Thoracic aorta (tissue), 2 donors: ENCODE data around the gene UCP3. TPM values are rescaled to one million over a fixed set of nuclear protein-coding genes. Genes with fewer than 3 reads are reported as not detected.

Source experiments
- ATAC-seq: fragments of 150-250 bp; one replicate; pipeline ENCODE4 v1.8.0; 2017; ENCODE audit warnings: low read depth; ENCODE audit not compliant: insufficient number of reproducible peaks, low FRiP score
- DNase-seq: peaks from one replicate; pipeline ENCODE4 v3.0.0-alpha.2; 2020; ENCODE audit warnings: low spot score
- H3K27ac ChIP-seq, 2 donors: fragments of 200-600 bp; sonication (generic); 1 replicate in 1 of 2; 2 replicates in 1 of 2; pipeline ENCODE4 v1.5.1; 2016; ENCODE audit warnings: mild to moderate bottlenecking in 2 of 2, moderate library complexity in 2 of 2
- H3K27me3 ChIP-seq: fragments of 200-600 bp; sonication (generic); replicated peaks from 2 replicates; pipeline ENCODE4 v1.6.0; 2016; ENCODE audit warnings: mild to moderate bottlenecking; ENCODE audit not compliant: insufficient read depth
- H3K36me3 ChIP-seq: fragments of 200-600 bp; sonication (generic); one replicate; pipeline ENCODE4 v1.5.1; 2016
- H3K4me1 ChIP-seq, 2 donors: fragments of 200-600 bp; sonication (generic); 1 replicate in 1 of 2; 2 replicates in 1 of 2; pipeline versions ENCODE4 v1.5.1 to v1.6.0; 2016; ENCODE audit warnings: low read depth in 2 of 2, mild to moderate bottlenecking in 1 of 2; ENCODE audit not compliant: control insufficient read depth in 1 of 2
- H3K4me3 ChIP-seq: fragments of 200-600 bp; sonication (generic); 2 replicates; pipeline ENCODE4 v1.5.1; 2016; ENCODE audit warnings: mild to moderate bottlenecking
- H3K9me3 ChIP-seq: fragments of 200-600 bp; sonication (generic); 2 replicates; pipeline ENCODE4 v1.5.1; 2016
- total RNA-seq, 2 donors: library from RNA; depleted of rRNA; stranded (reverse); fragments of >200 nt; gene quantifications; one replicate each; pipeline versions ENCODE4 v1.1.0 to v1.2.3, GENCODE V29; 2016
- TF ChIP-seq, protein P1 (sequence below): fragments of 200-600 bp; sonication (generic); IDR thresholded peaks from one replicate; pipeline ENCODE4 v1.5.1; 2019; ENCODE audit warnings: antibody characterized with exemption

The UCP3 gene
- total RNA-seq, 2 donors from 2014 or later: 0.14 to 13.9 TPM

DNA sequence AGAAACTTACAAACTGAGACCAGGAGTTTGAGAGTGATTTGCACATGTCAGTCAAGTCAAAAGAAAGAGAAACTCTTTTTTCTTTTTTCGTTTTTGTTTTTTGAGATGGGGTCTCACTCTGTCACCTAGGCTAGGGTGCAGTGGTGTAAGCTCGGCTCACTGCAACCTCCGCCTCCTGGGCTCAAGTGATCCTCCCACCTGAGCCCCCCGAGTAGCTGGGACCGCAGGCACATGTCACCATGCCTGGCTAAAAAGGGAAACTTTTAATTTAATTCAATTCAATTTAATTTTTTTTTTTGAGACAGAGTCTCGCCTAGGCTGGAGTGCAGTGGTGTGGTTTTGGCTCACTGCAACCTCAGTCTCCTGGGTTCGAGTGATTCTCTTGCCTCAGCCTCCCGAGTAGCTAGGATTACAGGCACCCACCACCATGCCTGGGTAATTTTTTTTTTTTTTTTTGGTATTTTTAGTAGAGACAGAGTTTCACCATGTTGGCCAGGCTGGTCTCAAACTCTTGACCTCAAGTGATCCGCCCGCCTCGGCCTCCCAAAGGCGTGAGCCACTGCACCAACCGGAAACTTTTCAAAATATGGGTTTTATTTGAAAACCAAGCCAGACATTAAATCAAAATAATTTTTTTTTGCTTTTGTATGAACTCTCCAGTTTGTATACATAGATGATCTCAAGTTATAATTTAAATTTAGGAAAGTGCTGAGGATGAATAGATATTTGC, 9.9 kb downstream of the UCP3 start:
- TF ChIP-seq, protein P1, sequence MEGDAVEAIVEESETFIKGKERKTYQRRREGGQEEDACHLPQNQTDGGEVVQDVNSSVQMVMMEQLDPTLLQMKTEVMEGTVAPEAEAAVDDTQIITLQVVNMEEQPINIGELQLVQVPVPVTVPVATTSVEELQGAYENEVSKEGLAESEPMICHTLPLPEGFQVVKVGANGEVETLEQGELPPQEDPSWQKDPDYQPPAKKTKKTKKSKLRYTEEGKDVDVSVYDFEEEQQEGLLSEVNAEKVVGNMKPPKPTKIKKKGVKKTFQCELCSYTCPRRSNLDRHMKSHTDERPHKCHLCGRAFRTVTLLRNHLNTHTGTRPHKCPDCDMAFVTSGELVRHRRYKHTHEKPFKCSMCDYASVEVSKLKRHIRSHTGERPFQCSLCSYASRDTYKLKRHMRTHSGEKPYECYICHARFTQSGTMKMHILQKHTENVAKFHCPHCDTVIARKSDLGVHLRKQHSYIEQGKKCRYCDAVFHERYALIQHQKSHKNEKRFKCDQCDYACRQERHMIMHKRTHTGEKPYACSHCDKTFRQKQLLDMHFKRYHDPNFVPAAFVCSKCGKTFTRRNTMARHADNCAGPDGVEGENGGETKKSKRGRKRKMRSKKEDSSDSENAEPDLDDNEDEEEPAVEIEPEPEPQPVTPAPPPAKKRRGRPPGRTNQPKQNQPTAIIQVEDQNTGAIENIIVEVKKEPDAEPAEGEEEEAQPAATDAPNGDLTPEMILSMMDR: no peak
- Histone ChIP-seq H3K4me1 (no peaks in the 10 kb centered on the region), H3K27me3 (no peaks in the 10 kb centered on the region), H3K27ac (no peak overlapping the region), H3K9me3 (no peaks in the 10 kb centered on the region), H3K4me3 (no peak overlapping the region), H3K36me3 (peaks cover 3% of the 10 kb centered on the region)
- DNase-seq: no peak
- ATAC-seq: no peak

DNA sequence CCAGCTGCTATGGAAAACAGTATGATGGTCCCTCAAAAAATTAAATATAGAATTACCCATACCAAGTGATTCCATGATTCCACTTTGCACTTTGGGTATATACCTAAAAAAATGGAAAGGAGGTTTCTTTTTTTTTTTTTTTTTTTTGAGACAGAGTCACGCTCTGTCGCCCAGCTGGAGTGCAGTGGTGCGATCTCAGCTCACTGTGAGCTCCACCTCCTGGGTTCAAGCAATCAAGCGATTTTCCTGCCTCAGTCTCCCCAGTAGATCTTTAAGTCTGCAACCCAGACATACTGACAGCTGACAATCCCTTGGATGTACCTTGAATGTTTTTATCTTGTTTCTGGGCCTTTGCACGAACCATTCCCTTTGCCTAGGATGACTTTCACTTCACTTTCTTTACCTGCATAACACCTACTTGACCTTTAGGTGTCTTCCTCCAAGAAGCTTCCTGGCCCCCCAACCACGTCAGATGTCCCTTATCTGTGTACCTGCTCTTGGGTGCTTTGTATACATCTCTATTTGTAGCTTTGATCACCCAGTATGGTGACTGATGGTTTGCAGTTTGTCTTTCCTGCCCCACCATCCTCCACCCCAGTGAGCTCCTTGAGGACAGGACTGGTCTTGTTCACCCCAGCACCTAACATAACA, 11.6 kb downstream of the UCP3 start:
- TF ChIP-seq, protein P1: no peak
- H3K27ac ChIP-seq: no peak overlapping the region
- ATAC-seq (no peak), DNase-seq (no peak)
- H3K27me3 ChIP-seq: no peaks in the 10 kb centered on the region
- H3K36me3 ChIP-seq: no peaks in the 10 kb centered on the region
- H3K9me3 ChIP-seq: no peaks in the 10 kb centered on the region
- H3K4me3 ChIP-seq: no peak overlapping the region
- H3K4me1 ChIP-seq: no peaks in the 10 kb centered on the region

DNA sequence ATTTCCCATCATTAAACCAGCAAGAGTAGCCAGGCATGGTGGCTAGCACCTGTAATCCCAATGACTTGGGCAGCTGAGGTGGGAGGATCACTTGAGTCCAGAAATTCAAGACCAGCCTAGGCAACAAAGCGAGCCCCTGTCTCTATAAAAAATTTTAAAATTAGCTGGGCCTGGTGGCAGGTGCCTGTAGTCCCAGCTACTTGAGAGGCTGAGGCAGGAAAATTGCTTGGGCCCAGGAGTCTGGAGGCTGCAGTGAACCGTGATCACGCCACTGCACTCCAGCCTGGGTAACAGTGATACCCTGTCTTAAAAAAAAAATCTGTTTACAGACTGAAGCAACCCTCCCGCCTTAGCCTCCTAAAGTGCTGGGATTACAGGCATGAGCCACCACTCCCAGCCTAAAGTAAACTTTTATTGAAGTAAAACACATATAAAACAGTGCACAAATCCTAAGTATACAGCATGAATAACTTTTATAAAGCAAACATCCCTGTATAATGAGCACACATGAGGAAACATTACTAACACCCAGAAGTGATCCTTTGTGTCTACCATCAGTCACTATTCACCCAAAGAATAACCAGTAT, 12.6 kb downstream of the UCP3 start:
- Histone ChIP-seq H3K36me3 (no peaks in the 10 kb centered on the region), H3K4me1 (no peaks in the 10 kb centered on the region), H3K27ac (no peak overlapping the region), H3K9me3 (no peaks in the 10 kb centered on the region), H3K4me3 (no peak overlapping the region), H3K27me3 (no peaks in the 10 kb centered on the region)
- no peak for ATAC-seq
- no peak for DNase-seq
- TF ChIP-seq, protein P1: no peak

DNA sequence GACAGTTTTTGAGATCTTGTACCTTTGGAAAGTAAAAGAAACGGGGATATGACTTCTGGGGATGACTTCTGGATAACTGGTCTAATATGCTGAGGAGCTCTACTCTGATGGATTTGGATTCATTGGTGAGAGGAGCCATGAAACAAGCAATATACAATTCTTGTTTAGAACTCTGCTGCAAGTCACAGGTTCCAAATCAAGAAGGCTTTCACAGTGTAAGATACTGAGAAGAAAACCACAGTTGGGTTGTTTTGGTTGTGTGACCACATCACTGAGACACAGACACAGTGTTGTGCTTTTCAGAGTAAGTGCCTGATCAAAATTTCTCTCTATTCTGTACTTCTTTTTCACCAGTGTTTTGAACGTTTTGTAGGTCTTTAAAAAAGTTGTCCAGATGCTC, 13.2 kb downstream of the UCP3 start:
- Histone ChIP-seq H3K4me3 (no peak overlapping the region), H3K27ac (no peak overlapping the region), H3K27me3 (no peaks in the 10 kb centered on the region), H3K36me3 (no peaks in the 10 kb centered on the region), H3K4me1 (no peaks in the 10 kb centered on the region), H3K9me3 (no peaks in the 10 kb centered on the region)
- TF ChIP-seq, protein P1: no peak
- ATAC-seq (no peak), DNase-seq (no peak)

DNA sequence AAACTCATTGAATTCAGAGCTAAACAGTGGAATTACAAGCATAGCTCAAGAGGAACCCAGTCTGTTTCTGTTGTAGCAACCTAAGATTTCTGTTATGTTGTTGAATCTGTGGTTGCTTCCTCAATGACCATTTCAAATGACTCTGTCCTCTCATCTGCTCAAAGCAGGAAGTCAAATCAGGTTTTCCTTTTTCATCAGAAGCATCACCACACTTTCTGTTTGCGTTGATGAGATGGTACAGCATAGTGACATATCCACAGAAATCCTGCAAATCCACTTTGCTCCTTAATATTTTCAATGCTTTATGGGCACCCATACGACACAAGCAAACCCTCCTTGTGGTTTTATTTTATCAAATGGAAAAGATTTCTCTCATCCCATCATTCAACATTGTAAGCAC, 13.6 kb downstream of the UCP3 start:
- TF ChIP-seq, protein P1: no peak
- Histone ChIP-seq H3K27ac (no peak overlapping the region), H3K36me3 (no peaks in the 10 kb centered on the region), H3K4me1 (no peaks in the 10 kb centered on the region), H3K4me3 (no peak overlapping the region), H3K9me3 (no peaks in the 10 kb centered on the region), H3K27me3 (no peaks in the 10 kb centered on the region)
- DNase-seq: no peak
- ATAC-seq: no peak
